ENCODE measurements around the gene DCST1. TPM values are rescaled to one million over a fixed set of nuclear protein-coding genes. Genes with fewer than 3 reads are reported as not detected.

Gene DCST1
- total and polyA plus RNA-seq, 2 of the 13 experiments (the other 11 are each of a cell fraction or from before 2014, with no cell fraction given) = 0.04 TPM; not detected in 1

GRCh38 chr1:154992721-154993571, 40.7 kb upstream of the DCST1 start (continued):
- TF ChIP-seq HNRNPL (IDR thresholded peaks at IDR 0.05; ENCODE audit: low read depth, low read length) (peak; percentile 71; the same call in 1 of the 2 replicates), ZNF781 (CRISPR knock-in tag; IDR thresholded peaks at IDR 0.05; ENCODE audit: borderline replicate concordance, not compliant biosample characterization) (no peak), ZNF687 (CRISPR knock-in tag; IDR thresholded peaks at IDR 0.05) (peak; percentile 33; the same call in 1 of the 2 replicates), ZBTB34 (CRISPR knock-in tag; IDR thresholded peaks at IDR 0.05) (no peak), HOXA5 (CRISPR knock-in tag; IDR thresholded peaks at IDR 0.05) (no peak), ZHX2 (IDR thresholded peaks at IDR 0.05; ENCODE audit: low read depth) (no peak), ZHX2 (CRISPR knock-in tag; IDR thresholded peaks at IDR 0.05; ENCODE audit: borderline replicate concordance) (no peak), FOXA3 (CRISPR knock-in tag; IDR thresholded peaks at IDR 0.05) (no peak), ZNF740 (CRISPR knock-in tag; IDR thresholded peaks at IDR 0.05) (no peak), HIC2 (CRISPR knock-in tag; IDR thresholded peaks at IDR 0.05; ENCODE audit: low read depth) (peak; percentile 30; the same call in 1 of the 2 replicates), CENPX (CRISPR knock-in tag; IDR thresholded peaks at IDR 0.05) (no peak), AGO2 (optimal IDR thresholded peaks at IDR 0.05; ENCODE audit: low read depth, low read length) (peak; percentile 9), FOXK1 (CRISPR knock-in tag; IDR thresholded peaks at IDR 0.05; ENCODE audit: borderline replicate concordance, low read depth) (no peak)
